GM13977 (cell line): ENCODE measurements around the gene NOTCH3.

Source experiments
- DNase-seq: peaks from one replicate; pipeline ENCODE4 v3.0.0; 2012; ENCODE audit warnings: low spot score
- CTCF ChIP-seq: IDR thresholded peaks from 2 replicates; pipeline ENCODE4 v1.5.1; 2012; ENCODE audit warnings: mild to moderate bottlenecking, control low read depth; ENCODE audit not compliant: insufficient read depth; ENCODE audit errors: extremely low read depth, missing control alignments
- in situ Hi-C: fragments of 300-500 bp; cut with MboI; formaldehyde crosslinking; loops from one replicate; pipeline ENCODE4 v1.12.0; 2022; ENCODE audit warnings: low sequenced_read_pairs, low pct_unique_long_range_greater_than_20kb, mixed read lengths, inconsistent platforms; ENCODE audit not compliant: unreplicated experiment

Gene NOTCH3

GRCh38 chr19:15200553-15201364, at the start of gene NOTCH3:
NOTCH3 (minus strand) TSS chr19:15200995; CDS start chr19:15200905, 90 bp downstream.
- in situ Hi-C loops, result no loop called here
- peak; percentile 53 for DNase-seq
- TF ChIP-seq CTCF, result no peak

GRCh38 chr19:15250640-15250993, 49.8 kb upstream of the NOTCH3 start:
- TF ChIP-seq CTCF, result no peak
- DNase-seq, result no peak
- in situ Hi-C loops, result loop anchor here (25.0 kb wide), 1 partner anchor 312 kb away; no protein-coding TSS in a partner anchor

DNA sequence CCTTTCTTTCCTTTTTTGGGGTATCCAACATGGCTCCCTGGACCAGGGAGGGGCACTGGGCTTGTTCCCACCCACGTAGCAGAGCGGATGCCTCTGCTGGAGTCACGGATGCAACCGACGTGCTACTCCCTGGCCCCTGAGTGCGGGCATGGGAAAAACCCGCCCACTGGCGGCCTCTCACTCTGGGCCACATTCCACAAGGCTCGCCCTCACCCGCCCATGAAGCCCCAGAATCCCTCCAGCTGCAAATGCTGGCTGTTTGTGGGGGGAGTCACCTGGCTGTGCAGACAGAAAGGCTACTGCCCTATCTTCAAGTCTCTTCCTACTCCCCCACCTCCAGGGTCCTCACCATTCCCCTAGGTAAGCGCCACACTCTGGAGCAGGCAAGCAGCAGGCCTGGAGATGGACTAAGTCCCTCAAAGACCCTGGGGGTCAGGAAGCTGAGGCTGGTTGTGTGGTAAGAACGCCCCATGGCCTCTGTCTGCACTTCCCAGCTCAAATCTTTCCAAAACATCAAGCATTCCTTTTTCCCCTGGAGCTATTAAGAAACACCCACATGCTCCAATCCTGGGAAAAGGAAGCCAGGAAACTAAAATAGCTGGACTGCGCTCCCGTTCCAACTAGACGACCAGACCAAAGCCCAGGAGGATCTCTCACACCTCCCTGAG, 49.3 kb upstream of the NOTCH3 start:
- no peak for DNase-seq
- no peak for TF ChIP-seq CTCF
- in situ Hi-C loops, result loop anchor here (25.0 kb wide), 1 partner anchor 312 kb away; no protein-coding TSS in a partner anchor

DNA sequence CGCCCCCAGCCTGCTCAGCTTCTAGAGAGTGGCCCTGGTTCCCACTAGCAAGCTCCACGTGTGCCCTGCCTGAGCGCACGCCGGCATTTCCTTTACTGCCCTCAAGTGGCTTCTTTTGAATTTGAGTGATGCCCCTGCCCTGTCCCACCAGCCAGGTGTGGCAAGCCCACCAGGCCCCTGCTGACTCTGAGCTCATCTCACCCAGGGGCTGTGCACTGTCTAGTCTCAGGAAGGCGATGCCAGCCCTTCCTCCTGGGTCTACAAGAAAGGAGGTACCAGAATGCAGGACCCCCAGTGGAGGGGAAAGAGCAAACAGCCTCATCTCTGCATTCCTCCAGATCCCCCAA, 48.7 kb upstream of the NOTCH3 start:
- in situ Hi-C loops, result no loop called here

DNA sequence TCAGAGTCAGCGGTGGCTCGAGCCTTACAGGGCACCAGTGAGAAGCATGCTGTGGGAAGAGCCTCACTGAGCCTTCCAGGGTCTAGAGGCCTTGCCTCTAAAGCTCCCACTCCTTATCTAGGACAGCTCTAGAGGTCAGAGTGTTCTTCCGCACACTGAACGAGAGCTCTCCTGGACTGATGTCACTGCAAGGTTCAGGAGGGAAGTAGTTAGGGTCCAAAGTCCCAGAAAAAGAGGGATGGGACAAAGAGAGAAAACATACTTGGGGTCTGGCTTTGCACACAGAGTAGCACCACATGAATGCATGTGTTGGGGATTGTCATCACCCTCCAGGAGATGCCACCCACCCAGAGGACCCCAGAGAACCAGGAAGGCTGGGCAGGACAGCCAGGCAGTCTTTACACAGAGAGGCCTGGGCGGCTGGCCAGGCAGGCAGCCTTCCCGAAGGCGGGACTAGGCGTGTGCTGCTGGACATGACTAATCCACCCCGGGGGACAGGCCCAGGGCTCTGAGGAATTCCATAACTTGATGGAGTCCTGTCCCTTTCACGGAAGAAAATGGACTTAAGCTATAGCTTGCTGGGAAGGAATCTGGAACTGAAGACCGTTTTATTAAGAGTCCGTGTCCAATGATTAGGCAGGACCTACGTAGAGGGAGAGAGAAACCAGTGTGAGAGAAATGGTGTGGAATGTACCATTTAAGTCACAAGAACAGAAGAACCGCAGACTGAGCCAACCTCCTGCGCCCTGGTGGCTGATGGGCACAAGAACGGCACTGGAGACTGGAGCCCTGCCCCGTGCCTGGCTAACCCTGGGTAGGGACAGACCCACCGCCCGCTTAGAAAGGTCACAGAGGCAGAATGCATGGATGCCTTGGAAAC, 48.1 kb upstream of the NOTCH3 start:
- no peak for DNase-seq
- in situ Hi-C loops, result no loop called here
- no peak for TF ChIP-seq CTCF

More for the DNA sequence above, 48.7 kb upstream of the NOTCH3 start:
- TF ChIP-seq CTCF, result no peak
- no peak for DNase-seq

- no peak for DNase-seq
- no peak for TF ChIP-seq CTCF
- in situ Hi-C loops, result no loop called here
Observed at GRCh38 chr19:15248106-15248505, 47.3 kb upstream of the NOTCH3 start.
